Fibroblast of lung (primary cell): ENCODE results near the gene KRTAP19-4. TPM values are rescaled to one million over a fixed set of nuclear protein-coding genes. Genes with fewer than 3 reads are reported as not detected.

ENCODE experiments used
- DNase-seq, 2 donors: peaks; one replicate each; pipeline versions ENCODE4 v3.0.0 to v3.0.0-alpha.2; 2010; ENCODE audit warnings: low read depth in 2 of 2
- H2AFZ ChIP-seq: 2 replicates; pipeline ENCODE4 v1.5.1; 2012; ENCODE audit warnings: low read length, control low read depth, inconsistent platforms
- H3K27ac ChIP-seq: 2 replicates; pipeline ENCODE4 v1.5.1; 2011; ENCODE audit warnings: low read length, control low read depth; ENCODE audit not compliant: insufficient read depth
- H3K27me3 ChIP-seq: 2 replicates; pipeline ENCODE4 v1.5.1; 2011; ENCODE audit warnings: mild to moderate bottlenecking, low read length; ENCODE audit not compliant: control insufficient read depth, insufficient read depth
- H3K36me3 ChIP-seq: 2 replicates; pipeline ENCODE4 v1.5.1; 2011; ENCODE audit warnings: low read length; ENCODE audit not compliant: control insufficient read depth, insufficient read depth
- H3K4me1 ChIP-seq: 2 replicates; pipeline ENCODE4 v1.5.1; 2011; ENCODE audit warnings: low read length; ENCODE audit not compliant: control insufficient read depth, insufficient read depth; ENCODE audit errors: extremely low read depth
- H3K4me2 ChIP-seq: 2 replicates; pipeline ENCODE4 v1.5.1; 2011; ENCODE audit warnings: low read length, control low read depth; ENCODE audit not compliant: insufficient read depth; ENCODE audit errors: extremely low read depth
- H3K4me3 ChIP-seq, 4 experiments: fragments of 200-600 bp in 1 of 4; sonication (generic) in 1 of 4; replicated peaks in 1 of 4; 2 replicates each; pipeline ENCODE4 v1.5.1; 2011 to 2016; ENCODE audit warnings: low read length in 4 of 4, low read depth in 3 of 4, mild to moderate bottlenecking in 3 of 4, control low read depth in 2 of 4, inconsistent platforms in 1 of 4, mixed read lengths in 1 of 4; ENCODE audit not compliant: insufficient read depth in 1 of 4; ENCODE audit errors: control extremely low read depth in 1 of 4
- H3K79me2 ChIP-seq: 2 replicates; pipeline ENCODE4 v1.5.1; 2012; ENCODE audit warnings: mild to moderate bottlenecking, low read length, inconsistent platforms; ENCODE audit not compliant: control insufficient read depth, insufficient read depth
- H3K9ac ChIP-seq: 2 replicates; pipeline ENCODE4 v1.5.1; 2011; ENCODE audit warnings: mild to moderate bottlenecking, low read length, control low read depth; ENCODE audit not compliant: insufficient read depth
- H3K9me3 ChIP-seq: 2 replicates; pipeline ENCODE4 v1.5.1; 2012; ENCODE audit warnings: low read depth, low read length; ENCODE audit not compliant: control insufficient read depth, insufficient read depth
- H4K20me1 ChIP-seq: 2 replicates; pipeline ENCODE4 v1.5.1; 2011; ENCODE audit warnings: low read length; ENCODE audit not compliant: control insufficient read depth, insufficient read depth; ENCODE audit errors: extremely low read depth
- CTCF ChIP-seq, 2 donors: IDR thresholded peaks in 1 of 2; conservative IDR thresholded peaks in 1 of 2; 1 replicate in 1 of 2; 2 replicates in 1 of 2; pipeline ENCODE4 v1.5.1; 2011 to 2012; ENCODE audit warnings: low read length in 2 of 2, control low read depth in 1 of 2, inconsistent platforms in 1 of 2, low read depth in 1 of 2, mild to moderate bottlenecking in 1 of 2
- EZH2 ChIP-seq: IDR thresholded peaks from 2 replicates; pipeline ENCODE4 v1.5.1; 2012; ENCODE audit warnings: low read length, control low read depth, mild to moderate bottlenecking; ENCODE audit errors: missing control alignments
- polyA minus RNA-seq: library from RNA; depleted of rRNA, polyadenylated mRNA; stranded (reverse); fragments of >200 nt; gene quantifications from 2 replicates; pipeline ENCODE4 v1.2.3, GENCODE V29; 2011; ENCODE audit warnings: low replicate concordance
- polyA plus RNA-seq, 2 donors: library from polyadenylated mRNA; depleted of rRNA in 1 of 2; stranded (reverse) in 1 of 2; unstranded in 1 of 2; fragments of >200 nt; gene quantifications; 2 replicates each; pipeline ENCODE4 v1.2.1, GENCODE V29; 2011 to 2012; ENCODE audit warnings: missing spikeins in 1 of 2
- total RNA-seq: library from RNA; depleted of rRNA; stranded (reverse); fragments of >200 nt; gene quantifications from 2 replicates; pipeline ENCODE4 v1.2.1, GENCODE V29; 2014

KRTAP19-4 gene
- total RNA-seq (not detected in 2 replicates), polyA plus RNA-seq (not detected in 2 replicates), polyA minus RNA-seq (not detected in 2 replicates)
- polyA plus RNA-seq (2012): not detected in 2 replicates

- no peak for TF ChIP-seq EZH2
- TF ChIP-seq CTCF (conservative IDR thresholded peaks at IDR 0.05 in 1 of 2, IDR thresholded peaks at IDR 0.05 in 1 of 2; ENCODE audit: low read depth in 1 of 2, low read length in 2 of 2): no peak
- H3K79me2 ChIP-seq: no peaks in the 10 kb centered on the region
Observed at GRCh38 chr21:30497065-30497464, at the start of gene KRTAP19-4. Gene KRTAP19-4 (minus strand): TSS chr21:30497165. CDS start chr21:30497110, 55 bp downstream.

GRCh38 chr21:30541764-30542163 lies 44.8 kb upstream of the KRTAP19-4 start, which contains the start of gene KRTAP19-6:
Gene KRTAP19-6 (minus strand): TSS chr21:30541864. CDS start chr21:30541833, 31 bp downstream.
- Histone ChIP-seq H3K36me3 (no peaks in the 10 kb centered on the region), H2AFZ (no peak within 1 kb of the TSS), H3K9me3 (no peaks in the 10 kb centered on the region), H3K27me3 (no peaks in the 10 kb centered on the region), H4K20me1 (no peaks in the 10 kb centered on the region), H3K4me1 (no peaks in the 10 kb centered on the region), H3K27ac (no peak within 1 kb of the TSS), H3K4me2 (no peak within 1 kb of the TSS), H3K4me3 (no peak within 1 kb of the TSS), H3K79me2 (no peaks in the 10 kb centered on the region), H3K9ac (no peak within 1 kb of the TSS)
- no peak for TF ChIP-seq CTCF (conservative IDR thresholded peaks at IDR 0.05 in 1 of 2, IDR thresholded peaks at IDR 0.05 in 1 of 2; ENCODE audit: low read depth in 1 of 2, low read length in 2 of 2)
- no peak for TF ChIP-seq EZH2
- no peak for DNase-seq

More at GRCh38 chr21:30497065-30497464, at the start of gene KRTAP19-4:
- Histone ChIP-seq H3K9me3 (no peaks in the 10 kb centered on the region), H3K36me3 (no peaks in the 10 kb centered on the region), H4K20me1 (no peaks in the 10 kb centered on the region), H3K4me3 (no peak within 1 kb of the TSS), H3K27me3 (no peaks in the 10 kb centered on the region), H3K9ac (no peak within 1 kb of the TSS), H3K4me2 (no peak within 1 kb of the TSS), H3K27ac (no peak within 1 kb of the TSS), H3K4me1 (no peaks in the 10 kb centered on the region), H2AFZ (no peak within 1 kb of the TSS)
- no peak for DNase-seq

GRCh38 chr21:30518876-30519275 lies 21.9 kb upstream of the KRTAP19-4 start:
- no peaks in the 10 kb centered on the region for H3K9me3 ChIP-seq
- no peak overlapping the region for H3K9ac ChIP-seq
- no peak overlapping the region for H3K4me2 ChIP-seq
- no peaks in the 10 kb centered on the region for H3K27me3 ChIP-seq
- no peaks in the 10 kb centered on the region for H4K20me1 ChIP-seq
- H3K36me3 ChIP-seq: no peaks in the 10 kb centered on the region
- H3K4me1 ChIP-seq: no peaks in the 10 kb centered on the region
- no peaks in the 10 kb centered on the region for H3K79me2 ChIP-seq
- H2AFZ ChIP-seq: no peak overlapping the region
- H3K4me3 ChIP-seq: no peak overlapping the region
- H3K27ac ChIP-seq: no peak overlapping the region
- DNase-seq: no peak
- TF ChIP-seq EZH2: no peak
- TF ChIP-seq CTCF (conservative IDR thresholded peaks at IDR 0.05 in 1 of 2, IDR thresholded peaks at IDR 0.05 in 1 of 2; ENCODE audit: low read depth in 1 of 2, low read length in 2 of 2): no peak
